HG02970 (cell line): ENCODE results near the gene CCDC83.

Experiments
- ATAC-seq: cut with Tn5 transposase; IDR thresholded peaks from one replicate; pipeline ENCODE4 v1.9.1; 2021; ENCODE audit warnings: mild to moderate bottlenecking, moderate library complexity, moderate number of reproducible peaks; ENCODE audit not compliant: unreplicated experiment, low FRiP score

The CCDC83 gene

GRCh38 chr11:85967457-85967856 lies 112.3 kb downstream of the CCDC83 start:
- ATAC-seq, result no peak
